ENCODE data around the gene JAZF1.
A peak's percentile ranks its signal among the peaks of the same experiment; 100 is the strongest.
"Not testable (repeated sequence)": the region's sequence is repeated elsewhere in the genome, so short reads cannot be mapped to it uniquely, and the experiment has no call there.

The JAZF1 gene

GRCh38 chr7:27886710-27887109 is 293.9 kb downstream of the JAZF1 start:
- peak; percentile 84 for TF ChIP-seq ZNF8 (CRISPR knock-in tag; IDR thresholded peaks at IDR 0.05)
- not testable (repeated sequence) for ATAC-seq

GRCh38 chr7:27885652-27886051 is 294.9 kb downstream of the JAZF1 start:
- TF ChIP-seq ZNF70 (CRISPR knock-in tag; IDR thresholded peaks at IDR 0.05) (no peak), RARB (CRISPR knock-in tag; IDR thresholded peaks at IDR 0.05) (no peak)
- ATAC-seq, result no peak

GRCh38 chr7:27883696-27884095 is 296.9 kb downstream of the JAZF1 start:
- ATAC-seq, result no peak
- TF ChIP-seq SNAI2 (CRISPR knock-in tag; IDR thresholded peaks at IDR 0.05), result no peak
- no peak for TF ChIP-seq PPARA (CRISPR knock-in tag; IDR thresholded peaks at IDR 0.05; ENCODE audit: borderline replicate concordance)
- no peak for TF ChIP-seq CSDC2 (CRISPR knock-in tag; IDR thresholded peaks at IDR 0.05)
- no peak for TF ChIP-seq ARNTL (CRISPR knock-in tag; IDR thresholded peaks at IDR 0.05; ENCODE audit: borderline replicate concordance, low read depth)
- no peak for TF ChIP-seq TOX (CRISPR knock-in tag; IDR thresholded peaks at IDR 0.05; ENCODE audit: borderline replicate concordance)
- no peak for TF ChIP-seq OSR1 (CRISPR knock-in tag; IDR thresholded peaks at IDR 0.05)
- TF ChIP-seq PATZ1 (CRISPR knock-in tag; IDR thresholded peaks at IDR 0.05; ENCODE audit: borderline replicate concordance), result no peak
- TF ChIP-seq POU6F1 (CRISPR knock-in tag; IDR thresholded peaks at IDR 0.05; ENCODE audit: borderline replicate concordance, low read depth), result no peak

GRCh38 chr7:27876756-27877155 is 303.8 kb downstream of the JAZF1 start:
- TF ChIP-seq CREB5 (CRISPR knock-in tag; IDR thresholded peaks at IDR 0.05; ENCODE audit: low read depth), result no peak
- no peak for TF ChIP-seq ISL1 (CRISPR knock-in tag; IDR thresholded peaks at IDR 0.05)
- TF ChIP-seq GLIS3 (CRISPR knock-in tag; IDR thresholded peaks at IDR 0.05), result no peak
- TF ChIP-seq ZNF8 (CRISPR knock-in tag; IDR thresholded peaks at IDR 0.05), result no peak
- no peak for TF ChIP-seq TOX (CRISPR knock-in tag; IDR thresholded peaks at IDR 0.05; ENCODE audit: borderline replicate concordance)
- no peak for TF ChIP-seq PATZ1 (CRISPR knock-in tag; IDR thresholded peaks at IDR 0.05; ENCODE audit: borderline replicate concordance)
- TF ChIP-seq SNAI2 (CRISPR knock-in tag; IDR thresholded peaks at IDR 0.05), result no peak
- no peak for TF ChIP-seq ZC3H10 (CRISPR knock-in tag; IDR thresholded peaks at IDR 0.05)
- TF ChIP-seq TSHZ2 (CRISPR knock-in tag; IDR thresholded peaks at IDR 0.05), result no peak
- ATAC-seq, result no peak

GRCh38 chr7:27875832-27876231 is 304.8 kb downstream of the JAZF1 start:
- ATAC-seq, result no peak
- TF ChIP-seq ZC3H10 (CRISPR knock-in tag; IDR thresholded peaks at IDR 0.05), result no peak
- no peak for TF ChIP-seq ZNF8 (CRISPR knock-in tag; IDR thresholded peaks at IDR 0.05)
- TF ChIP-seq ZFP3 (CRISPR knock-in tag; IDR thresholded peaks at IDR 0.05), result no peak
- no peak for TF ChIP-seq SNAI2 (CRISPR knock-in tag; IDR thresholded peaks at IDR 0.05)
- TF ChIP-seq ESRRG (CRISPR knock-in tag; IDR thresholded peaks at IDR 0.05), result no peak
- TF ChIP-seq CSRNP3 (CRISPR knock-in tag; IDR thresholded peaks at IDR 0.05), result no peak
- no peak for TF ChIP-seq ISL1 (CRISPR knock-in tag; IDR thresholded peaks at IDR 0.05)
- no peak for TF ChIP-seq TOX (CRISPR knock-in tag; IDR thresholded peaks at IDR 0.05; ENCODE audit: borderline replicate concordance)
- no peak for TF ChIP-seq GLIS3 (CRISPR knock-in tag; IDR thresholded peaks at IDR 0.05)
- TF ChIP-seq BACH2 (CRISPR knock-in tag; IDR thresholded peaks at IDR 0.05; ENCODE audit: borderline replicate concordance), result no peak
- TF ChIP-seq TSHZ2 (CRISPR knock-in tag; IDR thresholded peaks at IDR 0.05), result no peak
